GM12873 (cell line): ENCODE measurements around the gene RAB3C.

Experiments used
- CTCF ChIP-seq: IDR thresholded peaks from 2 replicates; pipeline ENCODE4 v1.5.1; 2012; ENCODE audit warnings: low read depth, mild to moderate bottlenecking, moderate library complexity, low read length, control low read depth; ENCODE audit not compliant: insufficient read depth; ENCODE audit errors: missing control alignments

RAB3C gene

DNA sequence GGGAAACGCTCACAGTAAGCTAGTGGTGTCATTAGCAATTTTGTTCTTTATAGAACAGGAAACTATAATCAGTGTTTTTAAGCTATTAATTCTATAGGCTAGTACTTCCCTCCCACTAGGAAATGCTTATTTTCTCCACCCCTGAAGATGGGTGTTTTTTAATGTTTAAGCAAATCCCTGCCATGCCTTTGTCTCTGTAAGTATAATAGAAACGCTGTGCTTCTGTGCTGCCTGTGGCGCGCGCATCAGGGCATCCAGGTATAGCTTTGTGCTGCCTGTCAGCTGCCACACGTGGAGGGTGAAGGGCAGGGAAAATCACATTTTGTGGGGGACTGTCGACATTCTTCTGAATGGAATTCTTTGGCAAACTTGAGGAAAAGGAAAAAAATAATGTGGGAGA is 217.5 kb downstream of the RAB3C start:
- no peak for TF ChIP-seq CTCF

DNA sequence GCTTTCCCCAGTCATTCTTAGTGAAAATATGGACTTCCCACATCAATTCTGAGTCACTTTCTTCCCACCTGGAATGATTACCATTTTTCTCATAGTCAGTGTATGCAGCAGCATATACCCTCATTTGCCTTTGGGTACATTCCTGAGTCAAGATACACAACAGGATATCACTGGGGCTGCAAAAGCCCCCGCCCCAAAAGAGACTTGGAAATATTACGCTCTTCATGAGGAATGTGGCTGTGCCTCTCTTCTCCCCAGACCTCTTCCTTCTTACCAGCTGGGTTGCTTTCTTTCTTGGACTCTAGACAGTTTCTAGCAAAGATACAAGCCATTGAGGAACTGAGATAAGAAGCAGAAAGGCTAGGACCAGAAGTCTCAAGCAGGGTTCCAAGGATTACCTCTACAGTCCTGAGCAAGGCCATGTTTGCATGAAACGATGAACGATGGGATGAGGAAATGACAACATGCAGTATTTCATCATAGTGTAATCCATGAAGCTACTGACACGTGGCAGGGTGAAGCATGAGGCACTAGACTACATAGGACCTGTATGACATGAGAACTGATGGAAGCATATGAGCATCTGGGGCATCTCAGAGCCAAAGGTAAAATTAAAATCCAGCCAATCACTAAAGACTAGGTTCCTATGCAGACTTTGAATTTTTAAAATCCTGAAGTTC is 218.1 kb downstream of the RAB3C start:
- TF ChIP-seq CTCF, result no peak

DNA sequence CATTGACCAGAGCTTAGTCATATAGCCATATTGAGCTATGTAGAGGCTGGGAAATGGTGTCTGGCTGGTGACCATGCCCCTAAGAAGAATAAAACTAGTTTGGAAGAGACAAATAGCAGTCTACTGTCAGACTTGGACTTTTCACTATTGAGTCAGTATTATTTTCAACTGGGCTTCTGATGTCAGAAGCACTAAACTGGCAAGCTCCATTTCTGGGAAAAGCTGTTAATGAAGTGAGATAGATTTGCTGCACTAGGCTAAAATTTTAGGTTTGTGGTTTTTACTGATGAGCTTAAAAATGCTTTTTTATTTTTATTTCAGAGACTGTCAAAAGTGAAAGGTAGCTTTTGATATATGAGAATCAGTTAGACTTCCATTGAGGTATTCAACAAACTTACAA is 220.2 kb downstream of the RAB3C start:
- TF ChIP-seq CTCF, result no peak

- no peak for TF ChIP-seq CTCF
These were observed 221.4 kb downstream of the RAB3C start for GRCh38 chr5:58804291-58804690.

DNA sequence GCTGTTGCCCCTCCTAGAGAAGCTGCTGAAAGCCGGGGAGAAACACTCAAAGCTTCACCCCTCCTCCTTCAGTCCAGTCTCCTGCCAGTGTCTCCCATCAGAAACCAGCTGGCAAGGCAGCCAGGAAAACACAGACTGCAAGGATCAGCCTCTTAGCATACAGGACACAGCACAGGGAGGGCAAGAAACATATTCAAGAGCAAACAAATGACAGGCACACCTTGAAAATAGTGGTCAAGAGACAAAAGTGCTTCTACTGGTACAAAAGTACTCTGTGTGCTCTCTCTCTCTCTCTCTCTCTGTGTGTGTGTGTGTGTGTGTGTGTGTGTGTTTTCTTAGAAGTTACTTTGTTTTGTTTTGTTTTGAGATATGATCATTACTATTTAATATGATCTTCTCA is 227.2 kb downstream of the RAB3C start:
- no peak for TF ChIP-seq CTCF

GRCh38 chr5:58813855-58814254 is 231.0 kb downstream of the RAB3C start:
- TF ChIP-seq CTCF, result no peak

GRCh38 chr5:58816181-58816731 is 233.4 kb downstream of the RAB3C start:
- TF ChIP-seq CTCF, result no peak

GRCh38 chr5:58818465-58818864 is 235.6 kb downstream of the RAB3C start:
- no peak for TF ChIP-seq CTCF
